ENCODE measurements around the gene IL25.

IL25 gene

DNA sequence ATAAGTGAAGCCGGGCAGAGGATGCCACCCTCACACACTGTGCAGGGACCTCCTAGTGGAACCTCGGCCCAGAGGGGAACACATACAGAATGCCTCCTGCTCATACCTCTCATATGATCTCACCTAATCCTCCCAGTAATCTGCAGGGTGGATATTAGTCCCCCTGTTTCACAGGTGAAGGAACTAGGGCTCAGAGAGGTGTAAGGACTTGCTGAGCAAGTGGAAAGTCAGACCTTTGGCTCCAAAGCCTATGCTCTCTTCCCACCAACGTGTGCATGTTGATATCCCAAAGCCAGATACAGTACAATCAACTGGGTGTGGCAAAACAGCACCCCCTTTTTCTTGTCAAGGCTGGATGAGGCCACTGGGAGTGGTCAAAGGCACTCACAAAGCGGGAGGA, 31.3 kb downstream of the IL25 start:
- Histone ChIP-seq H2AFZ (ENCODE audit: low read depth, low read length) (no peak overlapping the region), H4K8ac (ENCODE audit: low read length) (no peak overlapping the region), H3K27me3 (ENCODE audit: control insufficient read depth in 1 of 2, insufficient read depth in 1 of 2, low read length in 2 of 2) (peaks cover 45 to 67% of the 10 kb centered on the region in 2 experiments), H3K18ac (ENCODE audit: low read depth in 1 of 2, low read length in 2 of 2) (no peak overlapping the region), H3K36me3 (ENCODE audit: control insufficient read depth in 1 of 2, insufficient read depth in 2 of 2, low read depth in 1 of 2, low read length in 2 of 2) (no peaks in the 10 kb centered on the region), H3K23ac (ENCODE audit: low read length in 2 of 2) (no peak overlapping the region), H2BK15ac (ENCODE audit: low read depth, poor library complexity, severe bottlenecking) (no peak overlapping the region), H3K79me1 (replicated peaks; ENCODE audit: low read length, poor library complexity, severe bottlenecking) (no peaks in the 10 kb centered on the region), H3K9me3 (ENCODE audit: control insufficient read depth, low read length) (no peaks in the 10 kb centered on the region), H3K4ac (ENCODE audit: low read depth in 1 of 2, low read length in 2 of 2) (no peak overlapping the region), H2AK5ac (ENCODE audit: low read length, severe bottlenecking) (no peak overlapping the region), H2BK5ac (ENCODE audit: low read depth, low read length, poor library complexity, severe bottlenecking) (no peak overlapping the region), H3K4me3 (ENCODE audit: insufficient read depth in 1 of 2, low read depth in 1 of 2, low read length in 2 of 2) (no peak overlapping the region), H2BK12ac (ENCODE audit: low read length in 2 of 2) (no peak overlapping the region), H4K91ac (ENCODE audit: low read length) (no peak overlapping the region), H3K27ac (ENCODE audit: low read length, poor library complexity, severe bottlenecking) (no peak overlapping the region), H2BK120ac (ENCODE audit: low read depth, low read length) (no peak overlapping the region), H3K14ac (ENCODE audit: low read length in 2 of 2) (no peak overlapping the region), H3K4me2 (ENCODE audit: low read length, poor library complexity, severe bottlenecking) (no peak overlapping the region), H3K9ac (ENCODE audit: low read length) (no peak overlapping the region), H3K4me1 (ENCODE audit: control insufficient read depth, insufficient read depth, low read depth, low read length) (no peaks in the 10 kb centered on the region)
- no peak for DNase-seq
- WGBS: 71% methylated on average over 3 of the region's 4 CpGs

DNA sequence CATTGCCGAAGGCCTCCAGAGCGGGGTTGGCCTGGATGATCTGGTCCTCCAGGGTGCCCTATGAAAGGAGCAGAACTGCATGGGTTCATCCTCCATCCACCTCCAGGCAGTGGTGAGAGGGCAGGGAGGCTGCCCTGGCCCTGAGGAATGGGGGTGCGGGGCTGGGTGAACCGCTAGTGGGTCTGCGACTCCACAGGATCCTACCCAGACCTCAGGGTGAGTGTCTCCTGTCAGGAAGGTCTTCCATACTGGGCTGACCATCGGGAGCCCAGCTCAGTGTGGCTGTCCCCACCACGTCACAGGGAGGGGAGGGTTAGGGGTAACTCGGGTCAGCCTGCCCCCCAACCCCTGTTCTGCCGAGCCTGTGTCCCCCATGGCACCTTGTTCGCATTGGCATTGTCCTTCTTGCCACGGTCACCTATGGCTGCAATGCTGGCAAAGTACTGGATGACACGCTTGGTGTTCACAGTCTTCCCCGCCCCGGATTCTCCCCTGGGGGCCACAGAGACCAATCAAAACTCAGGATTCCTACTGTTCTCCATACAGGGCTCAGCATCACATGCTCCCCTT, 31.8 kb downstream of the IL25 start:
- Histone ChIP-seq H2AK5ac (ENCODE audit: low read length, severe bottlenecking) (no peak overlapping the region), H3K27ac (ENCODE audit: low read length, poor library complexity, severe bottlenecking) (no peak overlapping the region), H3K23ac (ENCODE audit: low read length in 2 of 2) (no peak overlapping the region), H3K4me2 (ENCODE audit: low read length, poor library complexity, severe bottlenecking) (no peak overlapping the region), H3K18ac (ENCODE audit: low read depth in 1 of 2, low read length in 2 of 2) (no peak overlapping the region), H4K8ac (ENCODE audit: low read length) (no peak overlapping the region), H4K91ac (ENCODE audit: low read length) (no peak overlapping the region), H3K4me1 (ENCODE audit: control insufficient read depth, insufficient read depth, low read depth, low read length) (no peaks in the 10 kb centered on the region), H2BK5ac (ENCODE audit: low read depth, low read length, poor library complexity, severe bottlenecking) (no peak overlapping the region), H2BK120ac (ENCODE audit: low read depth, low read length) (no peak overlapping the region), H3K79me1 (replicated peaks; ENCODE audit: low read length, poor library complexity, severe bottlenecking) (no peaks in the 10 kb centered on the region), H3K9me3 (ENCODE audit: control insufficient read depth, low read length) (no peaks in the 10 kb centered on the region), H3K4ac (ENCODE audit: low read depth in 1 of 2, low read length in 2 of 2) (no peak overlapping the region), H2AFZ (ENCODE audit: low read depth, low read length) (no peak overlapping the region), H3K14ac (ENCODE audit: low read length in 2 of 2) (no peak overlapping the region), H3K27me3 (ENCODE audit: control insufficient read depth in 1 of 2, insufficient read depth in 1 of 2, low read length in 2 of 2) (peaks cover 46 to 72% of the 10 kb centered on the region in 2 experiments), H2BK15ac (ENCODE audit: low read depth, poor library complexity, severe bottlenecking) (no peak overlapping the region), H2BK12ac (ENCODE audit: low read length in 2 of 2) (no peak overlapping the region), H3K4me3 (ENCODE audit: insufficient read depth in 1 of 2, low read depth in 1 of 2, low read length in 2 of 2) (no peak overlapping the region), H3K36me3 (ENCODE audit: control insufficient read depth in 1 of 2, insufficient read depth in 2 of 2, low read depth in 1 of 2, low read length in 2 of 2) (no peaks in the 10 kb centered on the region), H3K9ac (ENCODE audit: low read length) (no peak overlapping the region)
- WGBS: 81% methylated on average over 14 of the region's 14 CpGs
- DNase-seq: no peak

DNA sequence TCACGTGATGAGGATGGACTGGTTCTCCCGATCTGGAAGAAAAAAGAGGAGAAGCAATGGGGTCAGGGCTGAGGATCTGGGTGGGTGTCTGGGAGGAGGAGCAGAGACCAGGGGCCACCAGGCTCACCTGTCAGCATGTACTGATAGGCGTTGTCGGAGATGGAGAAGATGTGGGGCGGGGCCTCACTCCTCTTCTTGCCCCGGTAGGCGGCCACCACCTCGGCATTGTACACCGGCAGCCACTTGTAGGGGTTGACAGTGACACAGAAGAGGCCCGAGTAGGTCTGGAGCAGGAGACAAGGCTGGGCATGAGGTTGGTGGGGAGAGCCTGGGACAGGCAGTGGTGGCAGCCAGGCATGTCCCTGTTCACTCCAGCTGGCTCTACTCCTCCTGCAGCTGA, 32.5 kb downstream of the IL25 start:
- no peak overlapping the region for H3K4me2 ChIP-seq (ENCODE audit: low read length, poor library complexity, severe bottlenecking)
- no peak overlapping the region for H3K23ac ChIP-seq (ENCODE audit: low read length in 2 of 2)
- H3K18ac ChIP-seq (ENCODE audit: low read depth in 1 of 2, low read length in 2 of 2): no peak overlapping the region
- DNase-seq: no peak
- no peak overlapping the region for H3K4ac ChIP-seq (ENCODE audit: low read depth in 1 of 2, low read length in 2 of 2)
- no peak overlapping the region for H3K14ac ChIP-seq (ENCODE audit: low read length in 2 of 2)
- H4K91ac ChIP-seq (ENCODE audit: low read length): no peak overlapping the region
- H2BK120ac ChIP-seq (ENCODE audit: low read depth, low read length): no peak overlapping the region
- peaks cover 50 to 78% of the 10 kb centered on the region in 2 experiments for H3K27me3 ChIP-seq (ENCODE audit: control insufficient read depth in 1 of 2, insufficient read depth in 1 of 2, low read length in 2 of 2)
- no peaks in the 10 kb centered on the region for H3K4me1 ChIP-seq (ENCODE audit: control insufficient read depth, insufficient read depth, low read depth, low read length)
- H3K27ac ChIP-seq (ENCODE audit: low read length, poor library complexity, severe bottlenecking): no peak overlapping the region
- H2BK15ac ChIP-seq (ENCODE audit: low read depth, poor library complexity, severe bottlenecking): no peak overlapping the region
- no peak overlapping the region for H2BK12ac ChIP-seq (ENCODE audit: low read length in 2 of 2)
- no peaks in the 10 kb centered on the region for H3K36me3 ChIP-seq (ENCODE audit: control insufficient read depth in 1 of 2, insufficient read depth in 2 of 2, low read depth in 1 of 2, low read length in 2 of 2)
- no peaks in the 10 kb centered on the region for H3K79me1 ChIP-seq (replicated peaks; ENCODE audit: low read length, poor library complexity, severe bottlenecking)
- no peak overlapping the region for H2AK5ac ChIP-seq (ENCODE audit: low read length, severe bottlenecking)
- no peak overlapping the region for H2BK5ac ChIP-seq (ENCODE audit: low read depth, low read length, poor library complexity, severe bottlenecking)
- 86% methylated on average over 10 of the region's 10 CpGs for WGBS
- H3K9me3 ChIP-seq (ENCODE audit: control insufficient read depth, low read length): no peaks in the 10 kb centered on the region
- H3K4me3 ChIP-seq (ENCODE audit: insufficient read depth in 1 of 2, low read depth in 1 of 2, low read length in 2 of 2): no peak overlapping the region
- no peak overlapping the region for H2AFZ ChIP-seq (ENCODE audit: low read depth, low read length)
- no peak overlapping the region for H3K9ac ChIP-seq (ENCODE audit: low read length)
- H4K8ac ChIP-seq (ENCODE audit: low read length): no peak overlapping the region

DNA sequence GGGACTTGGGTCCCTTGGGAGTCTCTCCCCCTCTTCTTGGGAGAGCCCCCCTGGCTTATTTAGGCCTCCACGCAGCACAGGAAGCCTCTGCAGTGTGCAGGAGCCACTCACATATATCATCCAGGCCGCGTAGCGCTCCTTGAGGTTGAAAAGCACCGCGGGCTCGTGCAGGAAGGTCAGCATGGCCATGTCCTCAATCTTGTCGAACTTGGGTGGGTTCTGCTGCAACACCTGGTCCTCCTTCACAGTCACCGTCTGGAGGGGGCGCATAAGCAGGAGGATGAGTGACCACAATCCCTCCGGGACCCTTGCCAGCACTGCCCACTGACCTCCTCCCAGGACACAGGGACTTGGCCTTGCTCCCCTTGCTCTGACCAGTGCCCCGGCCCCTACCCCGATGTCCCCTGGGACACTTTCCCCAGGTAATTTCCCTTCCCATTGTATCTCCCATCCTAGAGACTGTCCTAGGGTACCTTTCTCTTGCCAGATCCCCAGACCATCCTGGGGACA, 33.0 kb downstream of the IL25 start:
- no peak for DNase-seq
- H3K27me3 ChIP-seq (ENCODE audit: control insufficient read depth in 1 of 2, insufficient read depth in 1 of 2, low read length in 2 of 2): peaks cover 55 to 81% of the 10 kb centered on the region in 2 experiments
- 88% methylated on average over 13 of the region's 13 CpGs for WGBS
- H2AK5ac ChIP-seq (ENCODE audit: low read length, severe bottlenecking): no peak overlapping the region
- peak overlapping the region in 1 of 2 experiments; percentile 2 for H3K4me3 ChIP-seq (ENCODE audit: insufficient read depth in 1 of 2, low read depth in 1 of 2, low read length in 2 of 2)
- no peak overlapping the region for H3K4me2 ChIP-seq (ENCODE audit: low read length, poor library complexity, severe bottlenecking)
- no peak overlapping the region for H3K23ac ChIP-seq (ENCODE audit: low read length in 2 of 2)
- H3K27ac ChIP-seq (ENCODE audit: low read length, poor library complexity, severe bottlenecking): no peak overlapping the region
- no peaks in the 10 kb centered on the region for H3K4me1 ChIP-seq (ENCODE audit: control insufficient read depth, insufficient read depth, low read depth, low read length)
- no peak overlapping the region for H2BK5ac ChIP-seq (ENCODE audit: low read depth, low read length, poor library complexity, severe bottlenecking)
- H3K36me3 ChIP-seq (ENCODE audit: control insufficient read depth in 1 of 2, insufficient read depth in 2 of 2, low read depth in 1 of 2, low read length in 2 of 2): no peaks in the 10 kb centered on the region
- H3K18ac ChIP-seq (ENCODE audit: low read depth in 1 of 2, low read length in 2 of 2): no peak overlapping the region
- H2BK120ac ChIP-seq (ENCODE audit: low read depth, low read length): no peak overlapping the region
- no peak overlapping the region for H2BK12ac ChIP-seq (ENCODE audit: low read length in 2 of 2)
- no peak overlapping the region for H2AFZ ChIP-seq (ENCODE audit: low read depth, low read length)
- no peak overlapping the region for H3K4ac ChIP-seq (ENCODE audit: low read depth in 1 of 2, low read length in 2 of 2)
- no peak overlapping the region for H4K91ac ChIP-seq (ENCODE audit: low read length)
- no peak overlapping the region for H4K8ac ChIP-seq (ENCODE audit: low read length)
- H2BK15ac ChIP-seq (ENCODE audit: low read depth, poor library complexity, severe bottlenecking): no peak overlapping the region
- H3K14ac ChIP-seq (ENCODE audit: low read length in 2 of 2): no peak overlapping the region
- H3K79me1 ChIP-seq (replicated peaks; ENCODE audit: low read length, poor library complexity, severe bottlenecking): no peaks in the 10 kb centered on the region
- no peak overlapping the region for H3K9ac ChIP-seq (ENCODE audit: low read length)
- no peaks in the 10 kb centered on the region for H3K9me3 ChIP-seq (ENCODE audit: control insufficient read depth, low read length)

Measured in mesenchymal stem cell (in vitro differentiated cells and primary cell).